ENCODE measurements around the gene EHHADH.
A peak's percentile ranks its signal among the peaks of the same experiment; 100 is the strongest.
"Not testable (repeated sequence)": the region's sequence is repeated elsewhere in the genome, so short reads cannot be mapped to it uniquely, and the experiment has no call there.

The EHHADH gene

GRCh38 chr3:185236969-185237368 lies 16.9 kb downstream of the EHHADH start:
- Histone ChIP-seq H3K27ac (ENCODE audit: low read length, poor library complexity, severe bottlenecking) (no peak overlapping the region), H2AFZ (ENCODE audit: low read depth, low read length) (no peak overlapping the region), H2BK5ac (ENCODE audit: low read depth, low read length, poor library complexity, severe bottlenecking) (no peak overlapping the region), H3K4ac (ENCODE audit: low read depth in 1 of 2, low read length in 2 of 2) (no peak overlapping the region), H3K9me3 (ENCODE audit: control insufficient read depth, low read length) (peaks cover 54% of the 10 kb centered on the region), H3K14ac (ENCODE audit: low read length in 2 of 2) (no peak overlapping the region), H3K4me2 (ENCODE audit: low read length, poor library complexity, severe bottlenecking) (no peak overlapping the region), H3K79me1 (replicated peaks; ENCODE audit: low read length, poor library complexity, severe bottlenecking) (no peaks in the 10 kb centered on the region), H3K36me3 (ENCODE audit: control insufficient read depth in 1 of 2, insufficient read depth in 2 of 2, low read depth in 1 of 2, low read length in 2 of 2) (peaks cover 0 to 16% of the 10 kb centered on the region in 2 experiments), H3K23ac (ENCODE audit: low read length in 2 of 2) (no peak overlapping the region), H4K91ac (ENCODE audit: low read length) (no peak overlapping the region), H3K18ac (ENCODE audit: low read depth in 1 of 2, low read length in 2 of 2) (no peak overlapping the region), H2BK12ac (ENCODE audit: low read length in 2 of 2) (no peak overlapping the region), H3K4me1 (ENCODE audit: control insufficient read depth, insufficient read depth, low read depth, low read length) (no peaks in the 10 kb centered on the region), H3K27me3 (ENCODE audit: control insufficient read depth in 1 of 2, insufficient read depth in 1 of 2, low read length in 2 of 2) (no peaks in the 10 kb centered on the region), H3K4me3 (ENCODE audit: insufficient read depth in 1 of 2, low read depth in 1 of 2, low read length in 2 of 2) (no peak overlapping the region), H2BK15ac (ENCODE audit: low read depth, poor library complexity, severe bottlenecking) (no peak overlapping the region), H2BK120ac (ENCODE audit: low read depth, low read length) (no peak overlapping the region), H4K8ac (ENCODE audit: low read length) (no peak overlapping the region), H2AK5ac (ENCODE audit: low read length, severe bottlenecking) (no peak overlapping the region), H3K9ac (ENCODE audit: low read length) (no peak overlapping the region)
- DNase-seq: no peak

DNA sequence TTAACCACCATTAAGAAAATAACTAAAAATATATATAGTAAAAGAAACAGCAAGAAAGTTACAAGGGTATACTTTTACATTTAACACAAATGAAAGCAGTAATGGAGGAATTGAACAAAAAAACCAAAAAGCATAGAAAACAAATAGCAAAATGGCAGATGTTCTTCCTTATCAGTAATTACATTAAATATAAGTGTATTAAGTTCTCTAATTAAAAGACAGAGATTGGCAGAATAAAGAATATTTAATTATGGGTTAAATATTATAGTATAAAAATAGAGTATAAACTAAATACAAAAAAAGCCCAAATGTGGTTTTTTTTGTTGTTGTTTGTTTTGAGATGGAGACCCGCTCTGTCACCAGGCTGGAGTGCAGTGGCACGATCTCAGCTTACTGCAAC lies 20.5 kb downstream of the EHHADH start:
- Histone ChIP-seq H3K4me1 (ENCODE audit: control insufficient read depth, insufficient read depth, low read depth, low read length) (no peaks in the 10 kb centered on the region), H3K9ac (ENCODE audit: low read length) (no peak overlapping the region), H3K4me2 (ENCODE audit: low read length, poor library complexity, severe bottlenecking) (no peak overlapping the region), H2BK120ac (ENCODE audit: low read depth, low read length) (no peak overlapping the region), H2BK5ac (ENCODE audit: low read depth, low read length, poor library complexity, severe bottlenecking) (no peak overlapping the region), H4K91ac (ENCODE audit: low read length) (no peak overlapping the region), H3K4ac (ENCODE audit: low read depth in 1 of 2, low read length in 2 of 2) (no peak overlapping the region), H3K27me3 (ENCODE audit: control insufficient read depth in 1 of 2, insufficient read depth in 1 of 2, low read length in 2 of 2) (no peaks in the 10 kb centered on the region), H2AFZ (ENCODE audit: low read depth, low read length) (no peak overlapping the region), H3K79me1 (replicated peaks; ENCODE audit: low read length, poor library complexity, severe bottlenecking) (no peaks in the 10 kb centered on the region), H3K14ac (ENCODE audit: low read length in 2 of 2) (no peak overlapping the region), H4K8ac (ENCODE audit: low read length) (no peak overlapping the region), H2AK5ac (ENCODE audit: low read length, severe bottlenecking) (no peak overlapping the region), H3K18ac (ENCODE audit: low read depth in 1 of 2, low read length in 2 of 2) (no peak overlapping the region), H3K23ac (ENCODE audit: low read length in 2 of 2) (no peak overlapping the region), H3K27ac (ENCODE audit: low read length, poor library complexity, severe bottlenecking) (no peak overlapping the region), H3K9me3 (ENCODE audit: control insufficient read depth, low read length) (peaks cover 41% of the 10 kb centered on the region), H3K4me3 (ENCODE audit: insufficient read depth in 1 of 2, low read depth in 1 of 2, low read length in 2 of 2) (no peak overlapping the region), H2BK15ac (ENCODE audit: low read depth, poor library complexity, severe bottlenecking) (no peak overlapping the region), H2BK12ac (ENCODE audit: low read length in 2 of 2) (no peak overlapping the region), H3K36me3 (ENCODE audit: control insufficient read depth in 1 of 2, insufficient read depth in 2 of 2, low read depth in 1 of 2, low read length in 2 of 2) (peaks cover 0 to 16% of the 10 kb centered on the region in 2 experiments)
- no CpG with 5 or more reads among the region's 2 CpGs for WGBS
- no peak for DNase-seq

DNA sequence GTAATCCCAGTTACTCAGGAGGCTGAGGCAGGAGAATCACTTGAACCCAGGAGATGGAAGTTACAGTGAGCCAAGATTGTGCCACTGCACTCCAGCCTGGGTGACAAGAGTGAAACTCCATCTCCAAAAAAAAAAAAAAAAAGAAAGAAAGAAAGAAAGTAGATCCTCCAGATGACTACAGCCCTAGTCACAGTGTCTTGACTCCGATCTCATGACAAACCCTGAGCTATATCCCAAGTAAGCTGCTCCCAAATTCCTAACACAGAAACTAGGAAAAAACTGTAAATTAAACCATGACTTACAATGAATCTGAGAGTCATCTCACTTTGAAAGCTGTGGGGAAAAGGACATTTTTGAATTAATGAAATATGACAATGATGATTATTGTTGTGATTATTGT lies 27.3 kb downstream of the EHHADH start:
- not testable (repeated sequence) for H3K4ac ChIP-seq (ENCODE audit: low read depth in 1 of 2, low read length in 2 of 2); H3K79me1 ChIP-seq (replicated peaks; ENCODE audit: low read length, poor library complexity, severe bottlenecking); H2BK15ac ChIP-seq (ENCODE audit: low read depth, poor library complexity, severe bottlenecking); H3K18ac ChIP-seq (ENCODE audit: low read depth in 1 of 2, low read length in 2 of 2); H3K27me3 ChIP-seq (ENCODE audit: control insufficient read depth in 1 of 2, insufficient read depth in 1 of 2, low read length in 2 of 2); H3K4me3 ChIP-seq (ENCODE audit: insufficient read depth in 1 of 2, low read depth in 1 of 2, low read length in 2 of 2); H2AFZ ChIP-seq (ENCODE audit: low read depth, low read length); H3K23ac ChIP-seq (ENCODE audit: low read length in 2 of 2); H3K4me2 ChIP-seq (ENCODE audit: low read length, poor library complexity, severe bottlenecking); H3K4me1 ChIP-seq (ENCODE audit: control insufficient read depth, insufficient read depth, low read depth, low read length); H2BK120ac ChIP-seq (ENCODE audit: low read depth, low read length); H4K8ac ChIP-seq (ENCODE audit: low read length); H2BK5ac ChIP-seq (ENCODE audit: low read depth, low read length, poor library complexity, severe bottlenecking); H3K36me3 ChIP-seq (ENCODE audit: control insufficient read depth in 1 of 2, insufficient read depth in 2 of 2, low read depth in 1 of 2, low read length in 2 of 2); H3K9me3 ChIP-seq (ENCODE audit: control insufficient read depth, low read length); H4K91ac ChIP-seq (ENCODE audit: low read length); H3K14ac ChIP-seq (ENCODE audit: low read length in 2 of 2); H3K27ac ChIP-seq (ENCODE audit: low read length, poor library complexity, severe bottlenecking); DNase-seq; H2BK12ac ChIP-seq (ENCODE audit: low read length in 2 of 2)
- no CpG with 5 or more reads among the region's 1 CpG for WGBS
- H2AK5ac ChIP-seq (ENCODE audit: low read length, severe bottlenecking): peak overlapping the region; percentile 83
- peak overlapping the region; percentile 51 for H3K9ac ChIP-seq (ENCODE audit: low read length)

DNA sequence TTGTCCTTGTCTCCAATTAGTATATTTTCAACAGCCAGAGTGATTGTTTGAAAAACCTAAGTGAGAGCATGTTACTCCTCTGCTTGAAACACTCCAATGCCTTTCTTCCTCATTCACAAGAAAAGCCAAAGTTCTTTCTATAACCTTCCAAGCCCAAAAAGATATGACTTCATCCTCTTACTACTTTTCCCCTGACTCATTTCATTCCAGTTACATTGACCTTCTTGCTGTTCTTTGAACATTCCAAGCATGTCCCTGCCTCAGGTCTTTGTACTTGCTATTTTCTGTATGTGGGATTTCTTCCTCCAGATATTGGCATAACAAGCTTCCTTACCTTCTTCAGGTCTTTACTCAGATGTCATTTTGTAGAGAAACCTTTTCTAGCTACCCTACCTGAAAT lies 28.3 kb downstream of the EHHADH start:
- Histone ChIP-seq H3K9me3 (ENCODE audit: control insufficient read depth, low read length) (no peaks in the 10 kb centered on the region), H2BK5ac (ENCODE audit: low read depth, low read length, poor library complexity, severe bottlenecking) (no peak overlapping the region), H4K91ac (ENCODE audit: low read length) (no peak overlapping the region), H3K18ac (ENCODE audit: low read depth in 1 of 2, low read length in 2 of 2) (no peak overlapping the region), H3K4ac (ENCODE audit: low read depth in 1 of 2, low read length in 2 of 2) (no peak overlapping the region), H3K4me2 (ENCODE audit: low read length, poor library complexity, severe bottlenecking) (no peak overlapping the region), H4K8ac (ENCODE audit: low read length) (no peak overlapping the region), H3K27me3 (ENCODE audit: control insufficient read depth in 1 of 2, insufficient read depth in 1 of 2, low read length in 2 of 2) (no peaks in the 10 kb centered on the region), H3K36me3 (ENCODE audit: control insufficient read depth in 1 of 2, insufficient read depth in 2 of 2, low read depth in 1 of 2, low read length in 2 of 2) (no peaks in the 10 kb centered on the region), H2BK12ac (ENCODE audit: low read length in 2 of 2) (no peak overlapping the region), H3K4me3 (ENCODE audit: insufficient read depth in 1 of 2, low read depth in 1 of 2, low read length in 2 of 2) (no peak overlapping the region), H3K4me1 (ENCODE audit: control insufficient read depth, insufficient read depth, low read depth, low read length) (peaks cover 2% of the 10 kb centered on the region), H3K14ac (ENCODE audit: low read length in 2 of 2) (no peak overlapping the region), H3K9ac (ENCODE audit: low read length) (peak overlapping the region; percentile 74), H2BK120ac (ENCODE audit: low read depth, low read length) (no peak overlapping the region), H3K27ac (ENCODE audit: low read length, poor library complexity, severe bottlenecking) (peak overlapping the region; percentile 81), H2AFZ (ENCODE audit: low read depth, low read length) (no peak overlapping the region), H3K23ac (ENCODE audit: low read length in 2 of 2) (no peak overlapping the region), H3K79me1 (replicated peaks; ENCODE audit: low read length, poor library complexity, severe bottlenecking) (no peaks in the 10 kb centered on the region), H2BK15ac (ENCODE audit: low read depth, poor library complexity, severe bottlenecking) (no peak overlapping the region), H2AK5ac (ENCODE audit: low read length, severe bottlenecking) (no peak overlapping the region)
- peak; percentile 8 for DNase-seq

All from mesenchymal stem cell (in vitro differentiated cells and primary cell).